HL-60 (cell line): ENCODE results near the gene MBD5.

Experiments
- DNase-seq, 2 experiments: peaks; one replicate each; pipeline ENCODE4 v3.0.0-alpha.2; 2010 to 2020; ENCODE audit warnings: low read depth in 1 of 2, low spot score in 1 of 2
- H3K27ac ChIP-seq: fragments of 250-450 bp; sonication (Bioruptor Pico); replicated peaks from 2 replicates; pipeline ENCODE4 v1.5.1; 2020; ENCODE audit warnings: mild to moderate bottlenecking, moderate library complexity
- H3K27me3 ChIP-seq: fragments of 250-450 bp; sonication (Bioruptor Pico); 2 replicates; pipeline ENCODE4 v1.5.1; 2021; ENCODE audit warnings: mild to moderate bottlenecking, moderate library complexity; ENCODE audit not compliant: insufficient read depth, poor library complexity, severe bottlenecking
- H3K4me3 ChIP-seq: replicated peaks from 2 replicates; pipeline ENCODE4 v1.5.1; 2011; ENCODE audit warnings: mild to moderate bottlenecking, control low read depth, low read length; ENCODE audit not compliant: insufficient read depth
- GABPA ChIP-seq: IDR thresholded peaks from 2 replicates; pipeline ENCODE4 v1.6.1; 2012; ENCODE audit warnings: low read depth
- POLR2AphosphoS5 ChIP-seq: IDR thresholded peaks from 2 replicates; pipeline ENCODE4 v1.6.1; 2012; ENCODE audit warnings: low read depth
- SPI1 ChIP-seq: IDR thresholded peaks from 2 replicates; pipeline ENCODE4 v1.6.1; 2012; ENCODE audit warnings: low read depth, mild to moderate bottlenecking, borderline replicate concordance
- TF ChIP-seq, protein P1 (sequence below): IDR thresholded peaks from one replicate; pipeline ENCODE4 v1.5.1; 2011; ENCODE audit warnings: low read length, control low read depth, inconsistent platforms; ENCODE audit not compliant: insufficient read depth
- TF ChIP-seq, protein P2 (sequence below): IDR thresholded peaks from 2 replicates; pipeline ENCODE4 v1.6.1; 2012; ENCODE audit warnings: low read depth; ENCODE audit not compliant: insufficient replicate concordance

The MBD5 gene

DNA sequence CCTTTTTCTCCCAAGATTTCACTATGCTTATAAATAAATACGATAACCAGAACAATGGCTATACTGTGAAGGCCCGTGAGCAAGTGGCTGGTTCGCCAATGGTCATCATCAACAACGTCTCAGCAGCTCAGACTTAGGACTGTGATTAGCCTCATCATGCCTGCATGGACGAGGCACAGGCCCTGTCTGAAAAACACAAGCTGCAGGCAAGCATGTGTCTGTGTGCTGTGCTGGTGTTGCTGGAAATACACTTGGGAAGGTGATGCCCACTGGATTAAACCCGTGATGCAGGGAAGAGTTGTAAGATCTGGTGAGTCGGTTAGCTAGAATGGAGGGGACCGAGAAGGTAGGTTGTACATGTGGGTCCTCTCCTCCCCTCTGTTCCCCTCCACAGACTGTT is 512.1 kb downstream of the MBD5 start:
- TF ChIP-seq, protein P1, sequence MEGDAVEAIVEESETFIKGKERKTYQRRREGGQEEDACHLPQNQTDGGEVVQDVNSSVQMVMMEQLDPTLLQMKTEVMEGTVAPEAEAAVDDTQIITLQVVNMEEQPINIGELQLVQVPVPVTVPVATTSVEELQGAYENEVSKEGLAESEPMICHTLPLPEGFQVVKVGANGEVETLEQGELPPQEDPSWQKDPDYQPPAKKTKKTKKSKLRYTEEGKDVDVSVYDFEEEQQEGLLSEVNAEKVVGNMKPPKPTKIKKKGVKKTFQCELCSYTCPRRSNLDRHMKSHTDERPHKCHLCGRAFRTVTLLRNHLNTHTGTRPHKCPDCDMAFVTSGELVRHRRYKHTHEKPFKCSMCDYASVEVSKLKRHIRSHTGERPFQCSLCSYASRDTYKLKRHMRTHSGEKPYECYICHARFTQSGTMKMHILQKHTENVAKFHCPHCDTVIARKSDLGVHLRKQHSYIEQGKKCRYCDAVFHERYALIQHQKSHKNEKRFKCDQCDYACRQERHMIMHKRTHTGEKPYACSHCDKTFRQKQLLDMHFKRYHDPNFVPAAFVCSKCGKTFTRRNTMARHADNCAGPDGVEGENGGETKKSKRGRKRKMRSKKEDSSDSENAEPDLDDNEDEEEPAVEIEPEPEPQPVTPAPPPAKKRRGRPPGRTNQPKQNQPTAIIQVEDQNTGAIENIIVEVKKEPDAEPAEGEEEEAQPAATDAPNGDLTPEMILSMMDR, result no peak
- TF ChIP-seq GABPA (no peak), SPI1 (no peak), POLR2AphosphoS5 (no peak)
- TF ChIP-seq, protein P2, sequence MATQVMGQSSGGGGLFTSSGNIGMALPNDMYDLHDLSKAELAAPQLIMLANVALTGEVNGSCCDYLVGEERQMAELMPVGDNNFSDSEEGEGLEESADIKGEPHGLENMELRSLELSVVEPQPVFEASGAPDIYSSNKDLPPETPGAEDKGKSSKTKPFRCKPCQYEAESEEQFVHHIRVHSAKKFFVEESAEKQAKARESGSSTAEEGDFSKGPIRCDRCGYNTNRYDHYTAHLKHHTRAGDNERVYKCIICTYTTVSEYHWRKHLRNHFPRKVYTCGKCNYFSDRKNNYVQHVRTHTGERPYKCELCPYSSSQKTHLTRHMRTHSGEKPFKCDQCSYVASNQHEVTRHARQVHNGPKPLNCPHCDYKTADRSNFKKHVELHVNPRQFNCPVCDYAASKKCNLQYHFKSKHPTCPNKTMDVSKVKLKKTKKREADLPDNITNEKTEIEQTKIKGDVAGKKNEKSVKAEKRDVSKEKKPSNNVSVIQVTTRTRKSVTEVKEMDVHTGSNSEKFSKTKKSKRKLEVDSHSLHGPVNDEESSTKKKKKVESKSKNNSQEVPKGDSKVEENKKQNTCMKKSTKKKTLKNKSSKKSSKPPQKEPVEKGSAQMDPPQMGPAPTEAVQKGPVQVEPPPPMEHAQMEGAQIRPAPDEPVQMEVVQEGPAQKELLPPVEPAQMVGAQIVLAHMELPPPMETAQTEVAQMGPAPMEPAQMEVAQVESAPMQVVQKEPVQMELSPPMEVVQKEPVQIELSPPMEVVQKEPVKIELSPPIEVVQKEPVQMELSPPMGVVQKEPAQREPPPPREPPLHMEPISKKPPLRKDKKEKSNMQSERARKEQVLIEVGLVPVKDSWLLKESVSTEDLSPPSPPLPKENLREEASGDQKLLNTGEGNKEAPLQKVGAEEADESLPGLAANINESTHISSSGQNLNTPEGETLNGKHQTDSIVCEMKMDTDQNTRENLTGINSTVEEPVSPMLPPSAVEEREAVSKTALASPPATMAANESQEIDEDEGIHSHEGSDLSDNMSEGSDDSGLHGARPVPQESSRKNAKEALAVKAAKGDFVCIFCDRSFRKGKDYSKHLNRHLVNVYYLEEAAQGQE, result no peak
- H3K27me3 ChIP-seq, result no peaks in the 10 kb centered on the region
- H3K27ac ChIP-seq, result no peak overlapping the region
- H3K4me3 ChIP-seq, result no peak overlapping the region
- DNase-seq, result no peak

DNA sequence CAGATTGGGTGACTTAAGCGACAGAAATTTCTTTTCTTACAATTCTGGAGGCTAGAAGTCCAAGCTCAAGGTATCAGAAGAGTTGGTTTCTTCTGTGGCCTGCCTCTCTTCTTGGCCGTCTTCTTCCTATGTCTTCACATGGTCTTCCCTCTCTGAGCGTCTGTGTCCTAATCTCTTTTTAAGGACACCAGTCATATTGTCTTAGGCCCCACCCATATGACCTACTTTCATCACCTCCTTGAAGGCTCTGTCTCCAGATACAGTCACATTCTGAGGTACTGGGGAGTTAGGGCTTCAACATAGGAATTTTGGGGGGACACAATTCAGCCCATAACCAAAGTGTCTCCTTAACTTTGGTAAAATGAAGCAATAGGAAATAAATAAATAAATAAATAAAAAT is 512.8 kb downstream of the MBD5 start:
- no peak for DNase-seq
- no peak overlapping the region for H3K27ac ChIP-seq
- H3K4me3 ChIP-seq, result no peak overlapping the region
- TF ChIP-seq, protein P1, result no peak
- TF ChIP-seq, protein P2, result no peak
- no peak for TF ChIP-seq GABPA
- no peak for TF ChIP-seq SPI1
- no peak for TF ChIP-seq POLR2AphosphoS5
- H3K27me3 ChIP-seq, result no peaks in the 10 kb centered on the region

DNA sequence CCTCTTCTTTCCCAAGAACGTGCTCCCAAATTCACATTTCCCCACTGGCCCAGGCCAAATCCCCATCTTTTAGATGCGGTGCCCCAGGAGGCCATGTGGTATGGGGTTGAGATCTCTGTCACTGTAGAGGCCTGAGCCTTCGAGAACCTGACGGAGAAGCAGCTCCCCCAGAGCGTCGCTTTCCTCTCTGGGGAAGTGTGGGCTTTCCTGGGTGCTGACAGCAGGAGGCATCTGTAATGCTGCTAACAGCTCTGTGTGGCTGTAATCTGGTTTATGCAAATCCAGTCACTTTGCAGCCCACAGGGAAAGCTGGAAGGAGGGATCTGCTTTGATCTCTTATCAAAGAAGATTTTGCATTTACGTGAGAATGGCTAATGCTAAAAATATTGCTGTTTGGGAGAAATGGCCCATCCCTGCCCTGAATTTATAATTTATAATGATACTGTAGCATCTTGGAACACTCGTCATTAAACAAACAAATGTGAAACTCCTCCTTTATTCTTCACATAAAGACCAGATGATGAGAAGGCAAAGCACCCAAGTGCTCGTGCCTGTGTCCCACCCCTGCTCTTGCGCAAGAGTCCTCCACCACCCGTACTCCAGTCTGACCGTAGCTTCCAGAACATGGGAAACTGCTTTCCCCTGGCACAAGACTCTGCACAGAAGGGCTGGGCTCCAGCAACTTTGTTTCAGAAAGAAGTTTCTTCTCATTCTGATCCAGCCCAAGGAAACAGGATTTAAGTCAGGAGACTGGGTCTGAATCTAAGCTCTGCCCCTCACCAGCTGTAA is 513.7 kb downstream of the MBD5 start:
- Histone ChIP-seq H3K27ac (no peak overlapping the region), H3K27me3 (no peaks in the 10 kb centered on the region), H3K4me3 (no peak overlapping the region)
- TF ChIP-seq SPI1, result no peak
- DNase-seq, result no peak

DNA sequence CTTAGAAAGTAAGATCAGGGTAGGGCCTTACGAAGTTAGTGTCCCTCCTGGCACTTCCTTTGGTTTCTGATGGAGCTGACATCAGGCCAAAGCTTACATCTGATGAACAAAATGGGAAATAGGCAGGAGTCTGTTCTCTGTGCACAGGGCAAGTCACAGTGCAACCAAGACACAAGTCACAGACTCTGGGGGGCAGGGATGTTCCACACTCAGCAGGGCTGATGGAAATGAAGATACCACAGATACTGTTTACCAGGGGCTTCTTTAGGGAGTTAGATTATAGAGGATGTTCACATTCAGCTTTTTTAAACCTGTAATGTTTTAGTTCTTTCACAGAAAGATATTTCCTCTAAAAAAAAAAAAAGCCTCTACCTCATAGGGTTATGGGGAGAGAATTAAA is 517.5 kb downstream of the MBD5 start:
- TF ChIP-seq GABPA, result no peak
- no peak for TF ChIP-seq SPI1
- TF ChIP-seq POLR2AphosphoS5, result no peak
- TF ChIP-seq, protein P1, result no peak
- TF ChIP-seq, protein P2, result no peak
- Histone ChIP-seq H3K4me3 (no peak overlapping the region), H3K27me3 (no peaks in the 10 kb centered on the region), H3K27ac (no peak overlapping the region)
- no peak for DNase-seq
